Cardiac muscle cell (in vitro differentiated cells and primary cell): Measurements from ENCODE around the gene IL1R1. TPM values are rescaled to one million over a fixed set of nuclear protein-coding genes. Genes with fewer than 3 reads are reported as not detected.

Source experiments
- DNase-seq, 2 donors: peaks; one replicate each; pipeline versions ENCODE4 v3.0.0 to v3.0.0-alpha.2; 2010 to 2017; ENCODE audit warnings: low read depth in 1 of 2, low spot score in 1 of 2
- H3K27ac ChIP-seq: fragments of 200-600 bp; sonication (generic); 2 replicates; pipeline ENCODE4 v1.5.1; 2016
- H3K27me3 ChIP-seq: fragments of 200-600 bp; sonication (generic); 2 replicates; pipeline ENCODE4 v1.6.0; 2016; ENCODE audit warnings: control low read depth
- H3K36me3 ChIP-seq: fragments of 200-600 bp; sonication (generic); 2 replicates; pipeline ENCODE4 v1.5.1; 2016; ENCODE audit warnings: control low read depth
- H3K4me1 ChIP-seq: fragments of 200-600 bp; sonication (generic); 2 replicates; pipeline ENCODE4 v1.8.1; 2017; ENCODE audit warnings: low read depth, mild to moderate bottlenecking, mixed run types
- H3K4me3 ChIP-seq: fragments of 200-600 bp; sonication (generic); 2 replicates; pipeline ENCODE4 v1.5.1; 2016; ENCODE audit warnings: mild to moderate bottlenecking
- H3K9me3 ChIP-seq: fragments of 200-600 bp; sonication (generic); 2 replicates; pipeline ENCODE4 v1.5.1; 2017; ENCODE audit warnings: low read depth, mild to moderate bottlenecking, control low read depth
- polyA plus RNA-seq: library from polyadenylated mRNA; unstranded; fragments of >200 nt; fragmentation: Nextera tagmentation; extraction: Ambion mirVana; gene quantifications from 2 replicates; pipeline ENCODE4 v1.2.1, GENCODE V29; 2016
- total RNA-seq: library from RNA; depleted of rRNA; stranded (reverse); fragments of >200 nt; gene quantifications from 2 replicates; pipeline ENCODE4 v1.2.3, GENCODE V29; 2016
- TF ChIP-seq, protein P1 (sequence below): IDR thresholded peaks from 2 replicates; pipeline ENCODE4 v1.5.1; 2012; ENCODE audit warnings: low read depth, mild to moderate bottlenecking, low read length

The IL1R1 gene
- total and polyA plus RNA-seq, 2 experiments from 2014 or later = 0.18 to 1.4 TPM

DNA sequence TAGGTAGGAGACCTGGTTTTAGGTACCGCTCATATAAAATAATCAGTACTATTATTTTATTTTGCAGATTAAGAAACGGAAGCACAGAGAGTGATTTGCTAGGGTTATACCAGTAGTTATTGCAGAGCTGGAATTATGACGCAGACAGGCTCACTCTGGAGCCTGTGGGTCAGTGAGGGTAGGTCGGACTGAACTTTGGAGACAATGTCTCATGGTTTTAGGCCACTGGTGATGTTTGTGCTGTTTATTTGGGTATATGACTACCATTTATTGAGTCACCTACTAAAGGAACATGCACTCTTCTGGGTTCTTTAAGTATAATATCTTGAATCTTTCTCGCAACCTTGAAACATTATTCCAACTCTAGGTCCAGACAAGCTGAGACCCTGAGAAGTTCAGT is 33.5 kb upstream of the IL1R1 start:
- no peaks in the 10 kb centered on the region for H3K9me3 ChIP-seq
- no peaks in the 10 kb centered on the region for H3K27me3 ChIP-seq
- H3K4me1 ChIP-seq = peaks cover 11% of the 10 kb centered on the region
- H3K36me3 ChIP-seq = no peaks in the 10 kb centered on the region
- DNase-seq = peak in 1 of 2 donors; percentile 34
- H3K4me3 ChIP-seq = no peak overlapping the region
- no peak overlapping the region for H3K27ac ChIP-seq
- TF ChIP-seq, protein P1, sequence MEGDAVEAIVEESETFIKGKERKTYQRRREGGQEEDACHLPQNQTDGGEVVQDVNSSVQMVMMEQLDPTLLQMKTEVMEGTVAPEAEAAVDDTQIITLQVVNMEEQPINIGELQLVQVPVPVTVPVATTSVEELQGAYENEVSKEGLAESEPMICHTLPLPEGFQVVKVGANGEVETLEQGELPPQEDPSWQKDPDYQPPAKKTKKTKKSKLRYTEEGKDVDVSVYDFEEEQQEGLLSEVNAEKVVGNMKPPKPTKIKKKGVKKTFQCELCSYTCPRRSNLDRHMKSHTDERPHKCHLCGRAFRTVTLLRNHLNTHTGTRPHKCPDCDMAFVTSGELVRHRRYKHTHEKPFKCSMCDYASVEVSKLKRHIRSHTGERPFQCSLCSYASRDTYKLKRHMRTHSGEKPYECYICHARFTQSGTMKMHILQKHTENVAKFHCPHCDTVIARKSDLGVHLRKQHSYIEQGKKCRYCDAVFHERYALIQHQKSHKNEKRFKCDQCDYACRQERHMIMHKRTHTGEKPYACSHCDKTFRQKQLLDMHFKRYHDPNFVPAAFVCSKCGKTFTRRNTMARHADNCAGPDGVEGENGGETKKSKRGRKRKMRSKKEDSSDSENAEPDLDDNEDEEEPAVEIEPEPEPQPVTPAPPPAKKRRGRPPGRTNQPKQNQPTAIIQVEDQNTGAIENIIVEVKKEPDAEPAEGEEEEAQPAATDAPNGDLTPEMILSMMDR = no peak

GRCh38 chr2:102110171-102110570 is 32.4 kb upstream of the IL1R1 start:
- Histone ChIP-seq H3K27me3 (no peaks in the 10 kb centered on the region), H3K27ac (no peak overlapping the region), H3K9me3 (no peaks in the 10 kb centered on the region), H3K36me3 (no peaks in the 10 kb centered on the region), H3K4me3 (no peak overlapping the region), H3K4me1 (peaks cover 11% of the 10 kb centered on the region)
- DNase-seq = peak in 1 of 2 donors; percentile 32
- TF ChIP-seq, protein P1 = no peak

GRCh38 chr2:102110596-102111334 is 31.8 kb upstream of the IL1R1 start:
- H3K27me3 ChIP-seq = no peaks in the 10 kb centered on the region
- H3K4me1 ChIP-seq = peaks cover 11% of the 10 kb centered on the region
- TF ChIP-seq, protein P1 = no peak

DNA sequence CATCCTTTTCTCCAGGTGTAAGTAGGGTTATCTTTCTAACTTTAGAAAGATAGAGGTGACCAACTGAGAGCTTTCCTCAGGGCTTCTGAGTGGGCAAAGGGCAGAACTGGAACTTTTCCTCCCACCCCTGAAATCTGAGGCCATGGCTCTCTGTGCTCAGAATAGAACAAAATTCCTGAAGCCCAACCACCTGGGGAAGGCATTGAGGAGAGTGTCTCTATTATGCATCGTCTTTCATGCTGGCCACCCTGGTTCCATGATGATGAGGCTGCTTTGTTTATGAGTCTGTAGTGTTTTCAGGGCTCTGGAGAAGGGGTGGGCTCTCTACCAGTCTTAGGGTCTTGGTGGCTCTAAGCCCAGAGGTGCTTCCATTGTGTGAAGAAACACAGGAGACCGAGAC is 30.7 kb upstream of the IL1R1 start:
- no peaks in the 10 kb centered on the region for H3K9me3 ChIP-seq
- DNase-seq = peak; percentile 34 to 52
- H3K4me1 ChIP-seq = peaks cover 11% of the 10 kb centered on the region
- TF ChIP-seq, protein P1 = no peak
- H3K4me3 ChIP-seq = no peak overlapping the region
- H3K27me3 ChIP-seq = no peaks in the 10 kb centered on the region
- H3K27ac ChIP-seq = peak overlapping the region; percentile 56
- no peaks in the 10 kb centered on the region for H3K36me3 ChIP-seq

More at GRCh38 chr2:102110596-102111334, 31.8 kb upstream of the IL1R1 start:
- no peaks in the 10 kb centered on the region for H3K9me3 ChIP-seq
- H3K36me3 ChIP-seq = no peaks in the 10 kb centered on the region
- H3K4me3 ChIP-seq = no peak overlapping the region
- H3K27ac ChIP-seq = no peak overlapping the region
- DNase-seq = peak in 1 of 2 donors; percentile 23

GRCh38 chr2:102112271-102112670 is 30.3 kb upstream of the IL1R1 start:
- H3K9me3 ChIP-seq = no peaks in the 10 kb centered on the region
- no peaks in the 10 kb centered on the region for H3K36me3 ChIP-seq
- TF ChIP-seq, protein P1 = no peak
- no peak overlapping the region for H3K4me3 ChIP-seq
- no peaks in the 10 kb centered on the region for H3K27me3 ChIP-seq
- peak in 1 of 2 donors; percentile 67 for DNase-seq
- peak overlapping the region; percentile 56 for H3K27ac ChIP-seq
- H3K4me1 ChIP-seq = peaks cover 11% of the 10 kb centered on the region
